CD1c-positive myeloid dendritic cell (primary cell): Measurements from ENCODE around the gene GRAMD4.
A peak's percentile ranks its signal among the peaks of the same experiment; 100 is the strongest.
"Not testable (repeated sequence)": the region's sequence is repeated elsewhere in the genome, so short reads cannot be mapped to it uniquely, and the experiment has no call there.

Experiments used
- DNase-seq: peaks from one replicate; pipeline ENCODE4 v3.0.0-alpha.2; 2016; ENCODE audit errors: extremely low spot score

The GRAMD4 gene

GRCh38 chr22:46637711-46638600, 17.8 kb downstream of the GRAMD4 start:
- DNase-seq = no peak

GRCh38 chr22:46638601-46639431, 18.6 kb downstream of the GRAMD4 start:
- no peak for DNase-seq

GRCh38 chr22:46639843-46640242, 19.7 kb downstream of the GRAMD4 start:
- no peak for DNase-seq

- DNase-seq = no peak
Measured at GRCh38 chr22:46640293-46641055, 20.3 kb downstream of the GRAMD4 start.

GRCh38 chr22:46641811-46642266, 21.7 kb downstream of the GRAMD4 start:
- no peak for DNase-seq

GRCh38 chr22:46642840-46643480, 22.8 kb downstream of the GRAMD4 start:
- DNase-seq = not testable (repeated sequence)

GRCh38 chr22:46646531-46647215, 26.5 kb downstream of the GRAMD4 start:
- no peak for DNase-seq

- not testable (repeated sequence) for DNase-seq
Measured at GRCh38 chr22:46648225-46648820, 28.1 kb downstream of the GRAMD4 start.

GRCh38 chr22:46649141-46650077, 29.2 kb downstream of the GRAMD4 start:
- peak; percentile 4 for DNase-seq

- DNase-seq = no peak
Measured at GRCh38 chr22:46650078-46650810, 30.1 kb downstream of the GRAMD4 start.

- no peak for DNase-seq
Measured at GRCh38 chr22:46651316-46651715, 31.1 kb downstream of the GRAMD4 start.

GRCh38 chr22:46652081-46652846, 32.1 kb downstream of the GRAMD4 start:
- DNase-seq = no peak

GRCh38 chr22:46652847-46653331, 32.7 kb downstream of the GRAMD4 start:
- DNase-seq = no peak

- DNase-seq = no peak
Measured at GRCh38 chr22:46653596-46653995, 33.4 kb downstream of the GRAMD4 start.

- DNase-seq = no peak
Measured at GRCh38 chr22:46654426-46654825, 34.2 kb downstream of the GRAMD4 start.

- DNase-seq = no peak
Measured at GRCh38 chr22:46654927-46655595, 34.9 kb downstream of the GRAMD4 start.
